ENCODE data around the gene NDRG3.
"Not testable (repeated sequence)": the region's sequence is repeated elsewhere in the genome, so short reads cannot be mapped to it uniquely, and the experiment has no call there.

NDRG3 gene

GRCh38 chr20:36758276-36758675 lies 12.4 kb upstream of the NDRG3 start:
- no peak for DNase-seq

- DNase-seq = no peak
Observed at GRCh38 chr20:36756496-36756895, 10.6 kb upstream of the NDRG3 start.

GRCh38 chr20:36754656-36755222 lies 8.8 kb upstream of the NDRG3 start:
- peak; percentile 42 for DNase-seq

- no peak for DNase-seq
Observed at GRCh38 chr20:36752582-36752981, 6.7 kb upstream of the NDRG3 start.

GRCh38 chr20:36745234-36745926 lies 510 bp downstream of the NDRG3 start:
- no peak for DNase-seq

- DNase-seq = no peak
Observed at GRCh38 chr20:36744764-36745191, 1.1 kb downstream of the NDRG3 start.

- DNase-seq = no peak
Observed at GRCh38 chr20:36744243-36744642, 1.6 kb downstream of the NDRG3 start.

GRCh38 chr20:36742558-36742957 lies 3.3 kb downstream of the NDRG3 start:
- DNase-seq = no peak

GRCh38 chr20:36741072-36741471 lies 4.8 kb downstream of the NDRG3 start:
- no peak for DNase-seq

GRCh38 chr20:36737183-36737499 lies 8.7 kb downstream of the NDRG3 start:
- DNase-seq = no peak

GRCh38 chr20:36736451-36737182 lies 9.3 kb downstream of the NDRG3 start:
- DNase-seq = no peak

GRCh38 chr20:36732456-36732855 lies 13.4 kb downstream of the NDRG3 start:
- DNase-seq = no peak

GRCh38 chr20:36728986-36729385 lies 16.9 kb downstream of the NDRG3 start:
- no peak for DNase-seq

- DNase-seq = no peak
Observed at GRCh38 chr20:36726168-36726567, 19.7 kb downstream of the NDRG3 start.

GRCh38 chr20:36720510-36720909 lies 25.4 kb downstream of the NDRG3 start:
- no peak for DNase-seq

GRCh38 chr20:36717657-36718056 lies 28.2 kb downstream of the NDRG3 start:
- no peak for DNase-seq

GRCh38 chr20:36717021-36717420 lies 28.9 kb downstream of the NDRG3 start:
- no peak for DNase-seq

GRCh38 chr20:36712775-36713174 lies 33.1 kb downstream of the NDRG3 start:
- no peak for DNase-seq

GRCh38 chr20:36709126-36709525 lies 36.8 kb downstream of the NDRG3 start:
- DNase-seq = no peak

GRCh38 chr20:36703530-36703929 lies 42.4 kb downstream of the NDRG3 start:
- DNase-seq = no peak

- DNase-seq = no peak
Observed at GRCh38 chr20:36700438-36700837, 45.5 kb downstream of the NDRG3 start.

GRCh38 chr20:36695467-36695866 lies 50.4 kb downstream of the NDRG3 start:
- not testable (repeated sequence) for DNase-seq

GRCh38 chr20:36688630-36689029 lies 57.3 kb downstream of the NDRG3 start:
- no peak for DNase-seq

GRCh38 chr20:36687850-36688249 lies 58.0 kb downstream of the NDRG3 start:
- no peak for DNase-seq
